Stimulated activated naive B cell treated with anti-CD40 and anti-IgM and Interleukin-4, amounts not matched to agents 10 μg/mL and 1 μg/mL and 100 μg/mL, for 72 hours (primary cell): Measurements from ENCODE around the gene CD207.
"Not testable (repeated sequence)": the region's sequence is repeated elsewhere in the genome, so short reads cannot be mapped to it uniquely, and the experiment has no call there.

Experiments
- ATAC-seq, 2 donors: fragments of 150-1000 bp; cut with Tn5 transposase; replicated peaks; 2 replicates each; pipeline ENCODE4 v1.10.0; 2021; ENCODE audit warnings: moderate library complexity in 1 of 2
- DNase-seq: peaks from one replicate; pipeline ENCODE4 v3.0.0; 2021
- H3K27ac Mint-ChIP-seq: one replicate; pipeline ENCODE4 v1.8.0; 2022; ENCODE audit warnings: mild to moderate bottlenecking, mixed read lengths
- H3K27me3 Mint-ChIP-seq, 2 donors: one replicate each; pipeline ENCODE4 v1.8.0; 2022; ENCODE audit warnings: mixed read lengths in 2 of 2
- H3K36me3 Mint-ChIP-seq, 2 donors: one replicate each; pipeline ENCODE4 v1.8.0; 2022; ENCODE audit warnings: mixed read lengths in 2 of 2, mild to moderate bottlenecking in 1 of 2
- H3K4me1 Mint-ChIP-seq, 2 donors: one replicate each; pipeline ENCODE4 v1.8.0; 2022; ENCODE audit warnings: mixed read lengths in 2 of 2, mild to moderate bottlenecking in 1 of 2
- H3K4me3 Mint-ChIP-seq, 2 donors: one replicate each; pipeline ENCODE4 v1.8.0; 2022; ENCODE audit warnings: mild to moderate bottlenecking in 2 of 2, mixed read lengths in 2 of 2, moderate library complexity in 1 of 2
- H3K9me3 Mint-ChIP-seq, 2 donors: one replicate each; pipeline ENCODE4 v1.8.0; 2022; ENCODE audit warnings: mixed read lengths in 2 of 2, mild to moderate bottlenecking in 1 of 2

CD207 gene

DNA sequence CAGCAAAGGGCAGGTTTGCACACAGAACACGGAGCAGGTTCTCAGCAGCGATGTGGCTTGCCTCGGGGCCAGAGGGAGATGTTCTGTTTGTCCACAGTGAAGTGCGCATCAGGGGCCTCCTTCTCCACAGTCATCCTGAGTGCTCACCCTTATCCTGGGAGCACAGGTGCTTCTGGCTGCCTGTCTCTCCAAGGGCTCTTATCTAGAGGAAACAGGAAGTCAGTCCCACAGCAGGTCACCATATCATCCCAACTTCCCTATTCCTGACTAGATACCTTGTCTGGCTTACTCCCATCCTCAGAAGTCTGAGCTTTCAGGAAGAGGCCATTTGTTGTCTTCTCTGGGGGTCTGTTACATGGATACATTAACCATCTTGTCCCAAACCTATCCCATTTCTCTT is at the start of gene CD207:
Gene CD207 (minus strand): TSS at position 174 of the 400 bp plus-strand sequence. CDS start 40 bp downstream, at position 134.
- Mint-ChIP-seq H3K4me3 (no peak within 1 kb of the TSS), H3K27me3 (peaks cover 24 to 27% of the 10 kb centered on the region in 2 donors), H3K4me1 (no peaks in the 10 kb centered on the region), H3K36me3 (no peaks in the 10 kb centered on the region), H3K27ac (no peak within 1 kb of the TSS), H3K9me3 (no peaks in the 10 kb centered on the region)
- ATAC-seq (no peak), DNase-seq (no peak)

DNA sequence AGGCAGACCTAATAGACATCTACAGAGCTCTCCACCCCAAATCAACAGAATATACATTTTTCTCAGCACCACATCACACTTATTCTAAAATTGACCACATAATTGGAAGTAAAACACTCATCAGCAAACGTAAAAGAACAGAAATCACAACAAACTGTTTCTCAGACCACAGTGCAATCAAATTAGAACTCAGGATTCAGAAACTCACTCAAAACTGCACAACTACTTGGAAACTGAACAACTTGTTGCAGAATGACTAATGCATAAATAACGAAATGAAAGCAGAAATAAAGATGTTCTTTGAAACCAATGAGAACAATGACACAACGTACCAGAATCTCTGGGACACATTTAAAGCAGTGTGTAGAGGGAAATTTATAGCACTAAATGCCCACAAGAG is 42.9 kb upstream of the CD207 start:
- H3K4me1 Mint-ChIP-seq, H3K36me3 Mint-ChIP-seq, ATAC-seq, H3K9me3 Mint-ChIP-seq, H3K4me3 Mint-ChIP-seq, H3K27ac Mint-ChIP-seq, DNase-seq: not testable (repeated sequence)
- H3K27me3 Mint-ChIP-seq, result peaks cover 92 to 93% of the 10 kb centered on the region in 2 donors

- not testable (repeated sequence) for DNase-seq, H3K36me3 Mint-ChIP-seq, H3K4me1 Mint-ChIP-seq, H3K9me3 Mint-ChIP-seq, H3K27ac Mint-ChIP-seq, ATAC-seq, H3K4me3 Mint-ChIP-seq
- peaks cover 83 to 94% of the 10 kb centered on the region in 2 donors for H3K27me3 Mint-ChIP-seq
Measured at GRCh38 chr2:70876138-70876537, 40.5 kb upstream of the CD207 start.

- Mint-ChIP-seq H3K4me3 (no peak overlapping the region), H3K27ac (no peak overlapping the region), H3K27me3 (peaks cover 70 to 77% of the 10 kb centered on the region in 2 donors), H3K4me1 (peaks cover 6 to 8% of the 10 kb centered on the region in 2 donors), H3K36me3 (no peaks in the 10 kb centered on the region), H3K9me3 (peaks cover 0 to 3% of the 10 kb centered on the region in 2 donors)
- no peak for DNase-seq
- ATAC-seq, result no peak
Measured at GRCh38 chr2:70873541-70873940, 37.9 kb upstream of the CD207 start.

DNA sequence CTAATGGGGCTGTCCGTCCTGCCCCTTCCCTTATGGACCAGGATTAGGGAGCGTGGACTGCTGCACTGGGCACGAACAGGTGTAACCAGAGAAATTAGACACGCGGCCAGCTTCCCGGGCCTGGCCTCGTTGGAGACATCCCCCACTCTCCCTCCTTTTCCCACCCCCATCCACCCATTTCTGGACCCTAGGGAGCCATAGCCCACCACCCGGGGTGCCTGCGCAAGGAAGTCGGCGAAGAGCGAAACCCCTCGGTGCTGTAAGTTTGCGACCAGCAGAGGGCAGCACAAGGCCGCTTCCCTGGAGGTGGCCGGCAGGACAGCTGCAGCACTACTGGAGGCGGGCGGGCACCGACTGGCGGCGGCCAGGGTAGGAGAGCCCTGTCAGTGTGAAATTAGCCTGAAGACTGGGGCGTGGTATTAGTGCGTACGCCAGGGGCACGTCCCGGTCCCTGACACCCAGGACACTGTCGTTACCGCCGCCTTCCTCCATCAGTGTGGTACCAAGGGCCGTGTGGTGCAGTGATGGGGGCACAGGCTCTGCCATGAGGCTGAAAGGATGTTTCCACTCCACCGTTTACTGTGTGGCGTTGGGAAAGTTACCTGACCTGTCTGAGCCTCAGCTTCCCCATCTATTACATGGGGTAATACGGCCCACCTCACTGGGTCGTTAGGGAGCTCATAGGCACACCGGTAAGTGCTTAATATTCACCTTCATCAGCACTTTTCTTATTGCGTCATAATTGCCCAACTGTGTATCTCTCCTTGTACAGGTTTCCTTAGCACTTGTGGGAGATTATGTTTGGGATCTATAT is 36.0 kb upstream of the CD207 start:
- ATAC-seq, result peak; percentile 91 to 92
- Mint-ChIP-seq H3K27me3 (peaks cover 51 to 57% of the 10 kb centered on the region in 2 donors), H3K4me1 (peaks cover 6 to 8% of the 10 kb centered on the region in 2 donors), H3K36me3 (no peaks in the 10 kb centered on the region), H3K4me3 (peak overlapping the region in 1 of 2 donors; percentile 38), H3K9me3 (no peaks in the 10 kb centered on the region), H3K27ac (no peak overlapping the region)
- DNase-seq, result peak; percentile 62

DNA sequence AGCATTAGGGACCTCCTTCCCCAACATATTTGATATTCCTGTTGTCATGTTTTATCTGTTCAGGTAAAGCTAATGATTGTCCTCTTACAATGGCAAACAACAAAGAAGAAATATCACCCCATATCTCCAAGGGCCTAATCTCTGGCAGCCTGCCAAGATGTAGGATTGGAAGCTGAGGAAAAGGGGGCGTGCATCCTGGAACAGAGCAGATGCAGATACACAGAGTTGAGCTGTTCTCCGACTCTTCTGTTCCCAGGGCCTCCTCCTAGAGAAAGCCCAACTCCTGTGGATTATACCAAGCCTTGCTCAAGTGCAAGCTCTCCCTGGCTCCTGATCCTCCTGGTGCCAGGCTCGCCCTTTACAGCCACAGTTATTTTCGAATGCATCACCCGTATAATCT is 35.2 kb upstream of the CD207 start:
- DNase-seq (no peak), ATAC-seq (no peak)
- no peaks in the 10 kb centered on the region for H3K36me3 Mint-ChIP-seq
- no peak overlapping the region for H3K27ac Mint-ChIP-seq
- H3K9me3 Mint-ChIP-seq, result no peaks in the 10 kb centered on the region
- H3K4me1 Mint-ChIP-seq, result peaks cover 6 to 8% of the 10 kb centered on the region in 2 donors
- peaks cover 44 to 49% of the 10 kb centered on the region in 2 donors for H3K27me3 Mint-ChIP-seq
- H3K4me3 Mint-ChIP-seq, result no peak overlapping the region

DNA sequence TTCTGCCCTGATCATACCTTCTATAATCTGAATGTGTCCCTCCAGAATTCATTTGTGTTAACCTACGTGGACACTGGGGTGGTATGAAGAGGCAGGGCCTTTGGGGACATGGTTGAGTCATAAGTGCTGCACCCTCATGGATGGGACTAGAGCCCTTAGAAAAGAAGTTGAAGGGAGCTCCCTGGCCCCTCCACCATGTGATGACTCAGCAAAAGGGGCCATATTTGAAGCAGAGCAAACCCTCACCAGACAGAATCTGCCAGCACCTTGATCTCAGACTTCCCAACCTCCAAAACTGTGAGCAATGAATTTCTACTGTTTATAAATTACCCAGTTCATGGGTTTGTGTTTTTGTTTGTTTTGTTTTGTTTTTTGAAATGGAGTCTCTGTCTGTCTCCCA is 33.4 kb upstream of the CD207 start:
- Mint-ChIP-seq H3K4me1 (peaks cover 6 to 8% of the 10 kb centered on the region in 2 donors), H3K27ac (no peak overlapping the region), H3K4me3 (no peak overlapping the region), H3K36me3 (no peaks in the 10 kb centered on the region), H3K9me3 (no peaks in the 10 kb centered on the region), H3K27me3 (peaks cover 41 to 43% of the 10 kb centered on the region in 2 donors)
- DNase-seq (no peak), ATAC-seq (no peak)

DNA sequence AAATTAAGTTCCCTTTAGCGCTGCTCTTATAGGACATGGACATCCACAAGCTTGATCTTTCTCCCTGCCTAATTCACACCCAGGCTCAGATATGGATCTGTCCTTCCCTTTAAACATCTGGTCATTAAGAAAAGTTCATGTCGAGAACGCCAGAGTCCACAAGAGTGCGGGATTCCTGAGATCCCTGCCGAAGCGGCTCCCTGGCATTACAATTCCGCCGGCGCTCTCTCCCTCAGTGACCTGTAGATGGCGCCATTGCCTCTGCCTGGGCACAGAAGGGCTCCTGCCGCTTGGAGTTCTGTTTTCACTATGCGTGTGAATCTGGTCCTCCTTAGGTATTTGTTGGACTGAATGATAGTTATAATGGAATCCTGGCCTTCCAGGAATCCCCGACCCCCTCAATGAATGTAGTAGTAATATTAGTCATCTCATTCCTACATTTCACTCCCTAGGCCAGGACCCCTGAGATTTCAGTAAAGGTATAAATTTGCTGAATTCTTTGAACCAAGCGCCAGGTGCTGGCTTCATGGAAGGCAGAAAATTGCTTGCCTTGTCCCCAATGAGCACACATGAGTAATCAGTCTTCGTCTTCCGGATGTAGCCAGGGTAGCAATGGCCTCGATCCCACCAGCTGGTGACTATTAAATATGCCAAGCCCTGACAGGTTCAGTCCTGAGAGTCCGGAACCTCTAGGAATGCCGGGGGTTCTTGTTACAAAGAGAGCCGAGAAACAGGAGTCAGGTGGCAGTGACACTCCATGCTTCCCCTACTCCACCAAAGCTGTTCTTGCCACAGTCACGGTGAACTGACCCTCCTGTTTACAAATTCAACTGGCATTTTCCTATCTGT is 26.4 kb upstream of the CD207 start:
- H3K4me1 Mint-ChIP-seq, result peaks cover 4 to 5% of the 10 kb centered on the region in 2 donors
- H3K27ac Mint-ChIP-seq, result peak overlapping the region; percentile 75
- H3K4me3 Mint-ChIP-seq, result no peak overlapping the region
- no peaks in the 10 kb centered on the region for H3K9me3 Mint-ChIP-seq
- peaks cover 61 to 74% of the 10 kb centered on the region in 2 donors for H3K27me3 Mint-ChIP-seq
- ATAC-seq, result peak; percentile 73 to 75
- peak; percentile 58 for DNase-seq
- H3K36me3 Mint-ChIP-seq, result no peaks in the 10 kb centered on the region

DNA sequence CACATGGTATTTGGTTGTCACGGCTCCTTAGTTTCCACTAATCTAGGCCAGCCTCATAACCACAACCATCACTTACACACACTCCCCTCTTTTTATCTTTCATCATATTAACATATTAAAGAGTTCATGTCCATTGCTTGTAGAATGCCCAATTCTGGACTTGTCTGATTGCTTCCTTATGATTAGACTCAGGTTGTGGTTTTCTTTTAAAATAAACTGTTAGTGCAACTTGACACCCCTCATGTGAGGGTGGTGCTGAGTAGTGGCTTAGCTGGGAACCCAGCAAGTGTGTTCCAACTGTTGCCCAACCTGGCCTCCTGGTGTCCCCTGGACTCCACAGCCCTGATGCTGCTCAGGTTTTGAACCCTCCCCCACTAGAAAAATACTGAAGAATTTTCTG is 20.1 kb upstream of the CD207 start:
- no peak for ATAC-seq

DNA sequence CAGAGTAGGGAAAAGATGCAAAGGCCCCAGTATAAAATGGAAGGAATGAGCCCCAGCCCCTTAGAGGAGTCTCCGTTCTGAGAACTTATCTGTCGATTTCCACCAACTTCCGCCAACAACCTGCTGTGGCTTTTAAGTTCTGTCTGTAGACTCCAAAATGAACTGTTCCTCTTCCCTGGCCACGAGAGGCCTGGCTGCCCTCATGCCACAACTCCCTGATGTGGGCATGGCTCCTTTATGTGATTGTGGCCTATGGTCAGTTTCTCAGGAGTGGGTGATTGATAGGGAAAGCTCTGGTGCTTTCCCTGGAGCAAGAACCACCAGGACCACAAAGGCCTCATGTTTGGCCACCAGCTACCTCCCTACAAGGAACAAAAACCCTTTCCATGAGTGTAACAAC is 18.8 kb upstream of the CD207 start:
- Mint-ChIP-seq H3K4me3 (no peak overlapping the region), H3K36me3 (no peaks in the 10 kb centered on the region), H3K9me3 (no peaks in the 10 kb centered on the region), H3K27ac (no peak overlapping the region), H3K4me1 (peaks cover 9 to 17% of the 10 kb centered on the region in 2 donors), H3K27me3 (peaks cover 27 to 28% of the 10 kb centered on the region in 2 donors)
- no peak for DNase-seq
- ATAC-seq, result no peak

More for the DNA sequence above, 20.1 kb upstream of the CD207 start:
- no peak for DNase-seq
- Mint-ChIP-seq H3K4me1 (peaks cover 9 to 17% of the 10 kb centered on the region in 2 donors), H3K9me3 (no peaks in the 10 kb centered on the region), H3K36me3 (no peaks in the 10 kb centered on the region), H3K27me3 (peaks cover 38 to 40% of the 10 kb centered on the region in 2 donors), H3K4me3 (no peak overlapping the region), H3K27ac (no peak overlapping the region)

DNA sequence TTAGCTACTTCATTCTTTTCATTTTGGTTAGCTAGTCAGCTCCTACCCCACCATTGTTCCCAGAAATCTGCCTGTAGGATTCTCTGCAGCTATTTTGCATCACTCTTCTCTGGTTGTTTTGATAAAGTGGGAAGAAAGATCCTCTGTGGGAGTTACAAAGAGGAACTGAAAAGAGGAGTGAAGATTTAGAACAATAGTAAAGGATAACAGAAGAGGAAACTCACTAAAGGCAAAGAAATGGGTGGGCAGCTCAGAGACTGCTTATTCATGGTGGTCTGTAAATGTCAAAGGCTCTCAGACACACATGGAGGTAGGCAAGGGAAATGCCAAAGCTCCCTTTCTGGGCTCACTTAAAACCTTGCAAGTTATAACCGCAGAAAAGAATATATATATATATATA is 17.2 kb upstream of the CD207 start:
- Mint-ChIP-seq H3K27ac (no peak overlapping the region), H3K36me3 (no peaks in the 10 kb centered on the region), H3K4me1 (peaks cover 9 to 17% of the 10 kb centered on the region in 2 donors), H3K9me3 (no peaks in the 10 kb centered on the region), H3K27me3 (peaks cover 13 to 17% of the 10 kb centered on the region in 2 donors), H3K4me3 (peak overlapping the region in 1 of 2 donors; percentile 0)
- ATAC-seq (peak; percentile 49 to 59), DNase-seq (no peak)

DNA sequence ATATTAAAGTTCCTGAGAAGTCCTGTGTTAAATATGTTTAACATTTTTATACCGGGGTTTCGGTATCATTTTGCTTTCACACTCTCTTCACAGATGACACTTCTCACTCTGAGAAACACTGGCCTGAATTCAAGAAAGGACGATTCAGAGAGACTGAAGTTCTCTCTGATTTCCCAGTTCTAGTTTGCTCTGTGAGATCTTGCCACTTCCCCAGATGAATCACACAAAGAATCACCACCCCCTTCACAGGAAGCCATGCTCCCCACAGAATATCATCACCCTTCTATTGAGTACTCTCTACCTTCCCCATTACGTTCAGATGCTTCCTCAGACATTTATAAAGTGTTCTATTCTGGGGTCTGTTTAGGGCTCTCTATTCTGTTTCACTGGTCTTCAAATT is 16.1 kb upstream of the CD207 start:
- DNase-seq (no peak), ATAC-seq (peak; percentile 96)
- H3K27me3 Mint-ChIP-seq, result peaks cover 5 to 12% of the 10 kb centered on the region in 2 donors
- peaks cover 9 to 17% of the 10 kb centered on the region in 2 donors for H3K4me1 Mint-ChIP-seq
- H3K27ac Mint-ChIP-seq, result peak overlapping the region; percentile 0
- H3K36me3 Mint-ChIP-seq, result no peaks in the 10 kb centered on the region
- no peaks in the 10 kb centered on the region for H3K9me3 Mint-ChIP-seq
- H3K4me3 Mint-ChIP-seq, result peak overlapping the region in 1 of 2 donors; percentile 30

DNA sequence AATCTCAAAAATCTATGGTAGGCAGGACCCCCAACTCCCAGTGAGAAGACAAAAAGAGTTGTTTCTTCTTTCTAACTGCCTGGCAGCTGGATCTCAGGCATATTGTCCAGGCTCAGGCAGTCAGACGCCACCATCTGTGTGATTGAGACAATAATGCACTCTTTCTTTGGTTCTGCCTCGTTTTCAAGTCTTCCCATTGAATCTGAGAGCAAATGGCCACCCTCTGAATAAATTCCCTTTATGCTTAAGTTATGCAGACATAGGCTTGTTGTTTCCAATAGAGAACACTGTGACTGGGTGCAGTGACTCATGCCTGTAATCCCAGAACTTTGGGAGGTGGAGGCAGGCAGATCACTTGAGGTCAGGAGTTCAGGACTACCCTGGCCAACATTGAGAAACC is 15.3 kb upstream of the CD207 start:
- peaks cover 7% of the 10 kb centered on the region in 2 donors for H3K27me3 Mint-ChIP-seq
- no peak overlapping the region for H3K27ac Mint-ChIP-seq
- peaks cover 0 to 3% of the 10 kb centered on the region in 2 donors for H3K36me3 Mint-ChIP-seq
- DNase-seq (no peak), ATAC-seq (no peak)
- H3K4me3 Mint-ChIP-seq, result no peak overlapping the region
- peaks cover 9 to 17% of the 10 kb centered on the region in 2 donors for H3K4me1 Mint-ChIP-seq
- peaks cover 0 to 6% of the 10 kb centered on the region in 2 donors for H3K9me3 Mint-ChIP-seq

DNA sequence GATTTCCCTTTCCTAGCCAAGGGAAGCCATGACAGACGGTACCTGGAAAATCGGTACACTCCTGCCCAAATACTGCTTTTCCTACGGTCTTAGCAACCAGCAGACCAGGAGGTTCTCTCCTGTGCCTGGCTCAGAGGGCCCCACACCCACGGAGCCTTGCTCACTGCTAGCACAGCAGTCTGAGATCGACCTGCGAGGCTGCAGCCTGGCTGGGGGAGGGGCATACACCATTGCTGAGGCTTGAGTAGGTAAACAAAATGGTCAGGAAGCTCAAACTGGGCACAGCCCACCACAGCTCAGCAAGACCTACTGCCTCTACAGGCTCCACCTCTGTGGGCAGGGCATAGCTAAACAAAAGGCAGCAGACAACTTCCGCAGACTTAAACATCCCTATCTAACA is 6.8 kb upstream of the CD207 start:
- DNase-seq (no peak), ATAC-seq (no peak)
- Mint-ChIP-seq H3K4me3 (no peak overlapping the region), H3K27ac (no peak overlapping the region), H3K4me1 (no peaks in the 10 kb centered on the region), H3K9me3 (peaks cover 2 to 11% of the 10 kb centered on the region in 2 donors), H3K36me3 (peaks cover 2 to 3% of the 10 kb centered on the region in 2 donors), H3K27me3 (peaks cover 37 to 55% of the 10 kb centered on the region in 2 donors)
